Prostate gland (tissue), 2 donors: Measurements from ENCODE around the gene MTRF1L.

Source experiments
- CTCF ChIP-seq, 4 experiments: fragments of 200-600 bp in 2 of 4; fragments of 450-650 bp in 2 of 4; sonication (generic) in 2 of 4; IDR thresholded peaks; 1 replicate in 3 of 4; 2 replicates in 1 of 4; pipeline ENCODE4 v1.5.1; 2016 to 2019; ENCODE audit warnings: antibody characterized with exemption in 4 of 4, mild to moderate bottlenecking in 2 of 4, moderate library complexity in 2 of 4
- POLR2AphosphoS5 ChIP-seq: sonication (generic); formaldehyde crosslinking; IDR thresholded peaks from one replicate; pipeline ENCODE4 v1.6.1; 2017; ENCODE audit warnings: antibody characterized with exemption

GRCh38 chr6:152969688-152970418 is 32.7 kb downstream of the MTRF1L start:
- no peak for TF ChIP-seq CTCF (IDR thresholded peaks at IDR 0.05)
- no peak for TF ChIP-seq POLR2AphosphoS5
